ENCODE measurements around the gene CSGALNACT2.
"Not testable (repeated sequence)": the region's sequence is repeated elsewhere in the genome, so short reads cannot be mapped to it uniquely, and the experiment has no call there.

The CSGALNACT2 gene

GRCh38 chr10:43177595-43177994 is 39.4 kb downstream of the CSGALNACT2 start:
- Histone ChIP-seq H3K4me3 (ENCODE audit: low read depth in 1 of 2, low read length in 2 of 2) (no peak overlapping the region), H3K36me3 (ENCODE audit: control insufficient read depth in 1 of 2, insufficient read depth in 2 of 2, low read length in 2 of 2) (peaks cover 0 to 27% of the 10 kb centered on the region in 2 donors), H3K27ac (ENCODE audit: low read depth, low read length) (no peak overlapping the region), H3K9me3 (ENCODE audit: control insufficient read depth in 1 of 2, low read length in 2 of 2) (no peaks in the 10 kb centered on the region), H3K4me1 (ENCODE audit: control insufficient read depth in 1 of 2, insufficient read depth in 2 of 2, low read length in 2 of 2) (peaks cover 8 to 24% of the 10 kb centered on the region in 2 donors), H3K27me3 (ENCODE audit: control insufficient read depth in 1 of 2, insufficient read depth in 2 of 2, low read length in 2 of 2) (no peaks in the 10 kb centered on the region), H3K9ac (ENCODE audit: low read depth in 1 of 2, low read length in 2 of 2) (no peak overlapping the region)

GRCh38 chr10:43181146-43181545 is 42.9 kb downstream of the CSGALNACT2 start:
- Histone ChIP-seq H3K4me1 (ENCODE audit: control insufficient read depth in 1 of 2, insufficient read depth in 2 of 2, low read length in 2 of 2) (peaks cover 0 to 4% of the 10 kb centered on the region in 2 donors), H3K9me3 (ENCODE audit: control insufficient read depth in 1 of 2, low read length in 2 of 2) (no peaks in the 10 kb centered on the region), H3K36me3 (ENCODE audit: control insufficient read depth in 1 of 2, insufficient read depth in 2 of 2, low read length in 2 of 2) (peaks cover 0 to 27% of the 10 kb centered on the region in 2 donors), H3K27me3 (ENCODE audit: control insufficient read depth in 1 of 2, insufficient read depth in 2 of 2, low read length in 2 of 2) (no peaks in the 10 kb centered on the region), H3K9ac (ENCODE audit: low read depth in 1 of 2, low read length in 2 of 2) (no peak overlapping the region), H3K4me3 (ENCODE audit: low read depth in 1 of 2, low read length in 2 of 2) (no peak overlapping the region), H3K27ac (ENCODE audit: low read depth, low read length) (no peak overlapping the region)

- H3K4me3 ChIP-seq (ENCODE audit: low read depth in 1 of 2, low read length in 2 of 2); H3K27me3 ChIP-seq (ENCODE audit: control insufficient read depth in 1 of 2, insufficient read depth in 2 of 2, low read length in 2 of 2); H3K4me1 ChIP-seq (ENCODE audit: control insufficient read depth in 1 of 2, insufficient read depth in 2 of 2, low read length in 2 of 2); H3K9me3 ChIP-seq (ENCODE audit: control insufficient read depth in 1 of 2, low read length in 2 of 2); H3K27ac ChIP-seq (ENCODE audit: low read depth, low read length); H3K9ac ChIP-seq (ENCODE audit: low read depth in 1 of 2, low read length in 2 of 2): not testable (repeated sequence)
- H3K36me3 ChIP-seq (ENCODE audit: control insufficient read depth in 1 of 2, insufficient read depth in 2 of 2, low read length in 2 of 2): peaks cover 0 to 17% of the 10 kb centered on the region in 2 donors
Observed at GRCh38 chr10:43183764-43184163, 45.5 kb downstream of the CSGALNACT2 start.

DNA sequence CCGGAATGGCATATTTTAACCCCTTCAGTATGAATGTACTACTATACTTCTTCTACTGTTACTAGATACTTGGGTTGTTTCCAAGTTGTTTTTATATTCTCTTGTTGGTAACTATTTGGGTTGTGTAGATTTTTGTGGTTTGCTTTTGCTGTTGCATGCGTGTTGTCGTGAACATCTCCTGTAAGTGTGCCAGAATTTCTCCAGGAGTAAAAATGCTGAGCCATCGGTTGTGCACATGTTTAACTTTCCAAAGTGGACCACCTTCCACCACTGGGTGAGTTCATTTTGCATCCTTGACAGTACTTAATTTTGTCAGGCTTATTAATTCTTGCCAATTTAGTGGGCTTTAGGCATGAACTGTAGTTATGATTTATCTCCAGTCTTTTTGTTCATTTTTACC is 47.9 kb downstream of the CSGALNACT2 start:
- H3K27ac ChIP-seq (ENCODE audit: low read depth, low read length): no peak overlapping the region
- no peaks in the 10 kb centered on the region for H3K27me3 ChIP-seq (ENCODE audit: control insufficient read depth in 1 of 2, insufficient read depth in 2 of 2, low read length in 2 of 2)
- H3K9me3 ChIP-seq (ENCODE audit: control insufficient read depth in 1 of 2, low read length in 2 of 2): no peaks in the 10 kb centered on the region
- peaks cover 0 to 10% of the 10 kb centered on the region in 2 donors for H3K4me1 ChIP-seq (ENCODE audit: control insufficient read depth in 1 of 2, insufficient read depth in 2 of 2, low read length in 2 of 2)
- H3K9ac ChIP-seq (ENCODE audit: low read depth in 1 of 2, low read length in 2 of 2): no peak overlapping the region
- H3K36me3 ChIP-seq (ENCODE audit: control insufficient read depth in 1 of 2, insufficient read depth in 2 of 2, low read length in 2 of 2): peaks cover 0 to 9% of the 10 kb centered on the region in 2 donors
- H3K4me3 ChIP-seq (ENCODE audit: low read depth in 1 of 2, low read length in 2 of 2): no peak overlapping the region

DNA sequence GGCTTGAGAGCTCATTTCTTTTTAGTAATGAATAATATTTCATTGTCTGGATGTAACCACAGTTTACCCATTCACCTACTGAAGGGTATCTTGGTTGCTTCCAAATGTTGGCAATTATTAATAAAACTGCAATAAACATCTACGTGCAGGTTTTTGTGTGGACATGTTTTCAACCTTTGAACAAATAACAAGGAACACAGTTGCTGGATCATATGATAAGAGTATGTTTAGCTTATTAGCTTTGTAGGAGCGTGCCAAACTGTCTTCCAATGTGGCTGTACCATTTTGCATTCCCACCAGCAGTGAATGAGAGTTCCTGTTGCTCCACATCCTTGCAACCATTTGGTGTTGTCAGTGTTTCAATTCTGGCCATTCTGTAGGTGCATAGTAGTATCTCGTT is 49.0 kb downstream of the CSGALNACT2 start:
- H3K27ac ChIP-seq (ENCODE audit: low read depth, low read length): no peak overlapping the region
- H3K27me3 ChIP-seq (ENCODE audit: control insufficient read depth in 1 of 2, insufficient read depth in 2 of 2, low read length in 2 of 2): no peaks in the 10 kb centered on the region
- H3K4me3 ChIP-seq (ENCODE audit: low read depth in 1 of 2, low read length in 2 of 2): no peak overlapping the region
- H3K9me3 ChIP-seq (ENCODE audit: control insufficient read depth in 1 of 2, low read length in 2 of 2): no peaks in the 10 kb centered on the region
- H3K36me3 ChIP-seq (ENCODE audit: control insufficient read depth in 1 of 2, insufficient read depth in 2 of 2, low read length in 2 of 2): peaks cover 0 to 7% of the 10 kb centered on the region in 2 donors
- no peak overlapping the region for H3K9ac ChIP-seq (ENCODE audit: low read depth in 1 of 2, low read length in 2 of 2)
- H3K4me1 ChIP-seq (ENCODE audit: control insufficient read depth in 1 of 2, insufficient read depth in 2 of 2, low read length in 2 of 2): peaks cover 0 to 10% of the 10 kb centered on the region in 2 donors

- Histone ChIP-seq H3K4me1 (ENCODE audit: control insufficient read depth in 1 of 2, insufficient read depth in 2 of 2, low read length in 2 of 2) (peaks cover 0 to 10% of the 10 kb centered on the region in 2 donors), H3K36me3 (ENCODE audit: control insufficient read depth in 1 of 2, insufficient read depth in 2 of 2, low read length in 2 of 2) (no peaks in the 10 kb centered on the region), H3K9me3 (ENCODE audit: control insufficient read depth in 1 of 2, low read length in 2 of 2) (no peaks in the 10 kb centered on the region), H3K27me3 (ENCODE audit: control insufficient read depth in 1 of 2, insufficient read depth in 2 of 2, low read length in 2 of 2) (no peaks in the 10 kb centered on the region), H3K27ac (ENCODE audit: low read depth, low read length) (no peak overlapping the region), H3K9ac (ENCODE audit: low read depth in 1 of 2, low read length in 2 of 2) (no peak overlapping the region), H3K4me3 (ENCODE audit: low read depth in 1 of 2, low read length in 2 of 2) (no peak overlapping the region)
Observed at GRCh38 chr10:43188702-43189101, 50.5 kb downstream of the CSGALNACT2 start.

DNA sequence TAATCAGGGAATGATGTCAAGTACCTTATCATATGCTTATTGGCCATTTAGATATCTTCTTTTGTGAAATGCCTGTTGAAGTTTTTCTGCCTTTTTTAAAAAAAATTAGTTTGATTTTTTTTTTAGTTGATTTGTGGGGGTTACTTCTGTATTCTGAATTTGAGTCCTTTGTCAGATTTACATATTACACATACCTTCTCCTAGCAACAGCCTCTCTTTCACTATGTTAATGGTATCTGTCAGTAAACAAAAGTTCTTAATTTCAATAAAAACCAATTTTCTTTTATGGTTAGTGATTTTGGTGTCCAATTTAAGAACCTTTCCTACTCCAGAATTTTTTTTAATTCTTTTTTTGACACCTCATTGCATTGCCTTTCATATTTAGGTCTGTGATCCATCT is 52.0 kb downstream of the CSGALNACT2 start:
- Histone ChIP-seq H3K9ac (ENCODE audit: low read depth in 1 of 2, low read length in 2 of 2) (no peak overlapping the region), H3K27ac (ENCODE audit: low read depth, low read length) (no peak overlapping the region), H3K4me1 (ENCODE audit: control insufficient read depth in 1 of 2, insufficient read depth in 2 of 2, low read length in 2 of 2) (peaks cover 0 to 10% of the 10 kb centered on the region in 2 donors), H3K9me3 (ENCODE audit: control insufficient read depth in 1 of 2, low read length in 2 of 2) (no peaks in the 10 kb centered on the region), H3K36me3 (ENCODE audit: control insufficient read depth in 1 of 2, insufficient read depth in 2 of 2, low read length in 2 of 2) (no peaks in the 10 kb centered on the region), H3K27me3 (ENCODE audit: control insufficient read depth in 1 of 2, insufficient read depth in 2 of 2, low read length in 2 of 2) (no peaks in the 10 kb centered on the region), H3K4me3 (ENCODE audit: low read depth in 1 of 2, low read length in 2 of 2) (no peak overlapping the region)

- Histone ChIP-seq H3K36me3 (ENCODE audit: control insufficient read depth in 1 of 2, insufficient read depth in 2 of 2, low read length in 2 of 2) (no peaks in the 10 kb centered on the region), H3K4me3 (ENCODE audit: low read depth in 1 of 2, low read length in 2 of 2) (no peak overlapping the region), H3K9ac (ENCODE audit: low read depth in 1 of 2, low read length in 2 of 2) (no peak overlapping the region), H3K27ac (ENCODE audit: low read depth, low read length) (no peak overlapping the region), H3K9me3 (ENCODE audit: control insufficient read depth in 1 of 2, low read length in 2 of 2) (no peaks in the 10 kb centered on the region), H3K27me3 (ENCODE audit: control insufficient read depth in 1 of 2, insufficient read depth in 2 of 2, low read length in 2 of 2) (no peaks in the 10 kb centered on the region), H3K4me1 (ENCODE audit: control insufficient read depth in 1 of 2, insufficient read depth in 2 of 2, low read length in 2 of 2) (peaks cover 0 to 10% of the 10 kb centered on the region in 2 donors)
Observed at GRCh38 chr10:43190775-43191174, 52.5 kb downstream of the CSGALNACT2 start.

DNA sequence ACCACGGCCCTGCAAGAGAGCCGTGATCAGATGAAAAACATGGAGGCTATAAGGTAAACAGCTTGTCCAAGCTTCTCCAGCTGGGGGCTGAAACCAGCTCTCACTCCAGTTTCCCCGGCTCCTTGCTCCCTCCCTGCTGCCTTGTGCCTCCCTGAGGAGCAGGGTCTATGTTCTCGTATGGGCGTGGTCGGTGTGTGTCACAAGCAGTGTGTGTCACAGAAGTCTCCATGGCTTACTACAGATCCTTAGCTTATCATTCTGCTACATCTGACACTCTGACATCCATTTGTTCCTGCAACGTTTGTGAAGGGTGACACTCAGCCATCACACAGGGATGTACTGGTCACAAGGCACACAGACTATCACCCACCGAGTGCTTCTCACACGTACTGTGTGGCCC is 54.6 kb downstream of the CSGALNACT2 start:
- Histone ChIP-seq H3K4me3 (ENCODE audit: low read depth in 1 of 2, low read length in 2 of 2) (no peak overlapping the region), H3K27ac (ENCODE audit: low read depth, low read length) (no peak overlapping the region), H3K4me1 (ENCODE audit: control insufficient read depth in 1 of 2, insufficient read depth in 2 of 2, low read length in 2 of 2) (no peaks in the 10 kb centered on the region), H3K9ac (ENCODE audit: low read depth in 1 of 2, low read length in 2 of 2) (no peak overlapping the region), H3K27me3 (ENCODE audit: control insufficient read depth in 1 of 2, insufficient read depth in 2 of 2, low read length in 2 of 2) (no peaks in the 10 kb centered on the region), H3K36me3 (ENCODE audit: control insufficient read depth in 1 of 2, insufficient read depth in 2 of 2, low read length in 2 of 2) (no peaks in the 10 kb centered on the region), H3K9me3 (ENCODE audit: control insufficient read depth in 1 of 2, low read length in 2 of 2) (no peaks in the 10 kb centered on the region)

DNA sequence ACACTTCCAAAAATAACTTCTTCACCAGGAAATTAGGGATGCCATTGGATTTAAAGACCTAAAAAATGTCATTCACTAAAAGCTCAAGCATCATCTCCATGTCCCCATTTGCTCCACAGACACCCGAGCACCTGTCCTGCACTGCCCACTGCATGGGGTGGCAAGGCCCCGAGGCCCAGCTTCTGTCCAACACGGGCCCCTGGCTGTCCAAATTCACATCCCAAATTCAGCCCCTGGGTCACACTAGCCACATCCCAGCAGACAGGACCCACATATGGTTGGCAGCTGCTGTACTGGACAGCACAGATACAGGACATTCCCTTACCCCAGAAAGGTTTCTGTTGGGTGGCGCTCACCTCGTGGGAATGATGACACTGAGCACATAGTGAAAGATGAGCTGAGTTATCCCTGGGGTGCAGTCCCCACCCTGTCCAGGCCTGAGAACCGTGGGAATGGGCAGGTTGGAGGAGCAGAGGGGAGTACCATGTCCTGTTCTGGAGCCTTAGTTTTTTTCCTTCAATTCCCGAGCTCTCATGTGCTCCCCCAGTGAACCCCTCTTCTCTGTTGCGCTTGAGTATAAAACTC is 55.3 kb downstream of the CSGALNACT2 start:
- Histone ChIP-seq H3K27me3 (ENCODE audit: control insufficient read depth in 1 of 2, insufficient read depth in 2 of 2, low read length in 2 of 2) (no peaks in the 10 kb centered on the region), H3K9ac (ENCODE audit: low read depth in 1 of 2, low read length in 2 of 2) (no peak overlapping the region), H3K9me3 (ENCODE audit: control insufficient read depth in 1 of 2, low read length in 2 of 2) (no peaks in the 10 kb centered on the region), H3K4me1 (ENCODE audit: control insufficient read depth in 1 of 2, insufficient read depth in 2 of 2, low read length in 2 of 2) (no peaks in the 10 kb centered on the region), H3K36me3 (ENCODE audit: control insufficient read depth in 1 of 2, insufficient read depth in 2 of 2, low read length in 2 of 2) (no peaks in the 10 kb centered on the region), H3K4me3 (ENCODE audit: low read depth in 1 of 2, low read length in 2 of 2) (no peak overlapping the region), H3K27ac (ENCODE audit: low read depth, low read length) (no peak overlapping the region)

GRCh38 chr10:43194266-43194665 is 56.0 kb downstream of the CSGALNACT2 start:
- H3K27me3 ChIP-seq (ENCODE audit: control insufficient read depth in 1 of 2, insufficient read depth in 2 of 2, low read length in 2 of 2): no peaks in the 10 kb centered on the region
- no peak overlapping the region for H3K9ac ChIP-seq (ENCODE audit: low read depth in 1 of 2, low read length in 2 of 2)
- H3K36me3 ChIP-seq (ENCODE audit: control insufficient read depth in 1 of 2, insufficient read depth in 2 of 2, low read length in 2 of 2): no peaks in the 10 kb centered on the region
- H3K4me1 ChIP-seq (ENCODE audit: control insufficient read depth in 1 of 2, insufficient read depth in 2 of 2, low read length in 2 of 2): no peaks in the 10 kb centered on the region
- no peak overlapping the region for H3K4me3 ChIP-seq (ENCODE audit: low read depth in 1 of 2, low read length in 2 of 2)
- no peaks in the 10 kb centered on the region for H3K9me3 ChIP-seq (ENCODE audit: control insufficient read depth in 1 of 2, low read length in 2 of 2)
- no peak overlapping the region for H3K27ac ChIP-seq (ENCODE audit: low read depth, low read length)

All from duodenal mucosa (tissue), 2 donors.